K562 (cell line): ENCODE measurements around the gene ABCB4. TPM values are rescaled to one million over a fixed set of nuclear protein-coding genes. Genes with fewer than 3 reads are reported as not detected.

ENCODE experiments used
- ATAC-seq: fragments of 200-7000 bp; cut with Tn5 transposase; 3 replicates; pipeline ENCODE4 v1.9.1; 2020; ENCODE audit warnings: moderate library complexity
- BruUV-seq: library from RNA; stranded (reverse); fragments of 400-500 nt; replicated peaks from 2 replicates; lab custom pipeline; 2021; lab: Mats Ljungman, UMichigan
- CTCF ChIA-PET: fragments of 300-600 bp; formaldehyde crosslinking; extraction: SDS; loops from one replicate; lab custom pipeline; 2021; ENCODE audit warnings: low intra/inter-chr PET ratio; lab: Yijun Ruan, JAX
- POLR2A ChIA-PET: fragments of 300-600, 350-650 bp; sonication (Branson Sonifier 250); formaldehyde crosslinking; extraction: SDS; loops from one replicate; lab custom pipeline; 2021; ENCODE audit warnings: antibody characterized with exemption, inconsistent platforms; lab: Yijun Ruan, JAX
- DNase-seq, 4 experiments: peaks; one replicate each; pipeline versions ENCODE4 v3.0.0 to v3.0.0-alpha.2; 2011 to 2018; ENCODE audit warnings: low spot score in 3 of 4, mixed read lengths in 3 of 4; ENCODE audit errors: extremely low read depth in 1 of 4
- FAIRE-seq: peaks from 2 replicates; lab custom pipeline; 2011; peaks lifted over from hg19 to GRCh38; lab: Jason Lieb, UNC
- H2AFZ ChIP-seq: 2 replicates; pipeline ENCODE4 v1.6.0; 2011; ENCODE audit warnings: low read depth, low read length, control low read depth, inconsistent platforms
- H3K27ac ChIP-seq: fragments of 200-600 bp; 3 replicates; pipeline ENCODE4 v1.8.0; 2011; ENCODE audit warnings: low read depth, mild to moderate bottlenecking, control low read depth, inconsistent platforms, low read length, moderate library complexity, mixed read lengths; ENCODE audit errors: extremely low read depth
- H3K27me3 ChIP-seq, 2 experiments: fragments of 300-600 bp in 1 of 2; 2 replicates in 1 of 2; 3 replicates in 1 of 2; pipeline versions ENCODE4 v1.6.0 to v1.8.0; 2011; ENCODE audit warnings: inconsistent platforms in 2 of 2, low read length in 2 of 2, mild to moderate bottlenecking in 1 of 2, mixed read lengths in 1 of 2, moderate library complexity in 1 of 2; ENCODE audit not compliant: control insufficient read depth in 2 of 2, insufficient read depth in 2 of 2
- H3K36me3 ChIP-seq: fragments of 300-600 bp; 3 replicates; pipeline ENCODE4 v1.8.0; 2011; ENCODE audit warnings: mild to moderate bottlenecking, low read length, inconsistent platforms; ENCODE audit not compliant: control insufficient read depth, insufficient read depth
- H3K4me1 ChIP-seq, 2 experiments: fragments of 200-600 bp in 1 of 2; replicated peaks in 1 of 2; 2 replicates in 1 of 2; 3 replicates in 1 of 2; pipeline versions ENCODE4 v1.5.1 to v1.8.0; 2011; ENCODE audit warnings: inconsistent platforms in 2 of 2, low read length in 2 of 2, mild to moderate bottlenecking in 1 of 2, mixed read lengths in 1 of 2, moderate library complexity in 1 of 2; ENCODE audit not compliant: control insufficient read depth in 2 of 2, insufficient read depth in 2 of 2
- H3K4me2 ChIP-seq: 2 replicates; pipeline ENCODE4 v1.6.1; 2011; ENCODE audit warnings: low read length, control low read depth, inconsistent platforms, mixed read lengths; ENCODE audit not compliant: insufficient read depth
- H3K4me3 ChIP-seq: fragments of 200-600 bp; sonication (generic), shearing (Covaris generic); 2 replicates; pipeline ENCODE4 v1.5.1; 2016; ENCODE audit warnings: control low read depth, inconsistent platforms
- H3K79me2 ChIP-seq: fragments of 200-600 bp; 3 replicates; pipeline ENCODE4 v1.8.0; 2011; ENCODE audit warnings: low read length, inconsistent platforms; ENCODE audit not compliant: control insufficient read depth, insufficient read depth
- H3K9ac ChIP-seq, 2 experiments: 2 replicates each; pipeline versions ENCODE4 v1.6.0 to v1.6.1; 2011; ENCODE audit warnings: low read depth in 2 of 2, low read length in 2 of 2, control low read depth in 1 of 2, inconsistent platforms in 1 of 2, mild to moderate bottlenecking in 1 of 2, mixed read lengths in 1 of 2; ENCODE audit not compliant: insufficient read depth in 1 of 2
- H3K9me1 ChIP-seq: one replicate; pipeline ENCODE4 v1.6.0; 2011; ENCODE audit warnings: inconsistent platforms, mild to moderate bottlenecking, low read length, moderate library complexity; ENCODE audit not compliant: control insufficient read depth, insufficient read depth
- H3K9me3 ChIP-seq: replicated peaks from 2 replicates; pipeline ENCODE4 v1.5.1; 2011; ENCODE audit warnings: low read depth, low read length, inconsistent platforms; ENCODE audit not compliant: control insufficient read depth, insufficient read depth
- H4K20me1 ChIP-seq: replicated peaks from 2 replicates; pipeline ENCODE4 v1.6.1; 2011; ENCODE audit warnings: low read length, inconsistent platforms, mixed read lengths; ENCODE audit not compliant: control insufficient read depth, insufficient read depth
- CTCF ChIP-seq, 3 experiments: IDR thresholded peaks in 2 of 3; conservative IDR thresholded peaks in 1 of 3; 2 replicates each; pipeline ENCODE4 v1.5.1; 2011 to 2012; ENCODE audit warnings: low read length in 3 of 3, mild to moderate bottlenecking in 3 of 3, control low read depth in 2 of 3, improper control_type of control experiment in 1 of 3, inconsistent platforms in 1 of 3, low read depth in 1 of 3, mixed read lengths in 1 of 3, moderate library complexity in 1 of 3; ENCODE audit not compliant: insufficient read depth in 2 of 3
- MYBL2 ChIP-seq, 2 experiments: fragments of 450-650 bp in 1 of 2; sonication (generic) in 1 of 2; formaldehyde crosslinking in 1 of 2; IDR thresholded peaks; 2 replicates each; pipeline versions ENCODE4 v1.6.1 to v1.8.1; 2017 to 2022; ENCODE audit warnings: borderline replicate concordance in 1 of 2, inconsistent platforms in 1 of 2, low read depth in 1 of 2, mild to moderate bottlenecking in 1 of 2, missing genetic modification reagents in 1 of 2, moderate library complexity in 1 of 2
- RAD21 ChIP-seq, 2 experiments: fragments of 250-450 bp in 1 of 2; fragments of 450-650 bp in 1 of 2; sonication (Bioruptor Pico) in 1 of 2; formaldehyde crosslinking in 1 of 2; IDR thresholded peaks in 1 of 2; conservative IDR thresholded peaks in 1 of 2; 2 replicates each; pipeline versions ENCODE4 v1.4.0 to v1.8.0; 2020 to 2022; ENCODE audit warnings: mild to moderate bottlenecking in 2 of 2, moderate library complexity in 1 of 2
- REST ChIP-seq, 2 experiments: fragments of 450-650 bp; formaldehyde crosslinking in 1 of 2; IDR thresholded peaks; 2 replicates each; pipeline versions ENCODE4 v1.4.0 to v1.6.1; 2014 to 2020; ENCODE audit warnings: mild to moderate bottlenecking in 2 of 2, borderline replicate concordance in 1 of 2, low read depth in 1 of 2
- whole genome bisulfite sequencing: fragments of 100-300 bp; shearing (Covaris generic); methylation state at CpG from one replicate; pipeline ENCODE4 v1.1.6; 2016; ENCODE audit warnings: low coverage, mixed read lengths; ENCODE audit not compliant: insufficient coverage; ENCODE audit errors: missing lambda C conversion rate; 5-methylcytosine and 5-hydroxymethylcytosine counted together
- in situ Hi-C: fragments of 300-500 bp; cut with MboI; formaldehyde crosslinking; loops from 4 replicates; pipeline ENCODE4 v1.15.0; 2018; ENCODE audit warnings: inconsistent platforms, mixed read lengths
- intact Hi-C: fragments of 100-400 bp; cut with micrococcal nuclease; formaldehyde crosslinking; loops from 2 replicates; pipeline ENCODE4 v1.14.2; 2022
- polyA plus RNA-seq, 8 experiments: library from polyadenylated mRNA; depleted of rRNA in 4 of 8; stranded (reverse) in 5 of 8; unstranded in 3 of 8; fragments of >200 nt; fragmentation: Nextera tagmentation in 2 of 8; fragmentation: Illumina TruSeq in 1 of 8; extraction: Ambion mirVana in 2 of 8; extraction: Trizol in 1 of 8; gene quantifications; 2 replicates each; pipeline versions ENCODE4 v1.2.1 to v1.2.3, GENCODE V29; 2011 to 2014; ENCODE audit warnings: inconsistent platforms in 1 of 8, missing spikeins in 1 of 8
- total RNA-seq, 7 experiments: library from RNA; depleted of rRNA in 6 of 7; stranded (reverse); fragments of >200 nt in 6 of 7; fragmentation: Illumina TruSeq in 2 of 7; extraction: Trizol in 2 of 7; gene quantifications; 2 replicates each; pipeline versions ENCODE4 v1.2.1 to v1.2.3, GENCODE V29; 2011 to 2021; ENCODE audit warnings: low replicate concordance in 1 of 7

Gene ABCB4
- total and polyA plus RNA-seq, 9 of the 15 experiments (the other 6 are each of a cell fraction or from before 2014, with no cell fraction given): 0.06 to 0.73 (median 0.40) TPM

- Histone ChIP-seq H3K4me2 (no peak overlapping the region), H3K9me3 (no peaks in the 10 kb centered on the region), H3K79me2 (no peaks in the 10 kb centered on the region), H3K4me1 (no peaks in the 10 kb centered on the region), H3K9me1 (no peaks in the 10 kb centered on the region), H3K4me3 (no peak overlapping the region), H3K27me3 (no peaks in the 10 kb centered on the region), H3K9ac (no peak overlapping the region), H3K36me3 (no peaks in the 10 kb centered on the region), H4K20me1 (no peaks in the 10 kb centered on the region), H3K27ac (no peak overlapping the region), H2AFZ (no peak overlapping the region)
- TF ChIP-seq REST (IDR thresholded peaks at IDR 0.05; ENCODE audit: borderline replicate concordance): peak; percentile 50; the same call in 1 of the 2 replicates
- no peak for TF ChIP-seq REST (CRISPR knock-in tag; IDR thresholded peaks at IDR 0.05; ENCODE audit: low read depth)
- peak; percentile 63 to 74 for TF ChIP-seq RAD21 (CRISPR knock-in tag; conservative IDR thresholded peaks at IDR 0.05 in 1 of 2, IDR thresholded peaks at IDR 0.05 in 1 of 2)
- TF ChIP-seq MYBL2 (IDR thresholded peaks at IDR 0.05; ENCODE audit: low read depth): no peak
- no peak for TF ChIP-seq MYBL2 (CRISPR knock-in tag; IDR thresholded peaks at IDR 0.05; ENCODE audit: borderline replicate concordance)
- TF ChIP-seq CTCF (IDR thresholded peaks at IDR 0.05 in 2 of 3, conservative IDR thresholded peaks at IDR 0.05 in 1 of 3; ENCODE audit: insufficient read depth in 2 of 3, low read depth in 1 of 3, low read length in 3 of 3): peak in 2 of 3 experiments; percentile 14 to 60; a peak in 2 of 6 replicates
- WGBS: 4% methylated on average over 3 of the region's 3 CpGs
- BruUV-seq: no TSS peak
- in situ Hi-C loops (no loop called here), intact Hi-C loops (loop anchor here (1.0 to 10.0 kb wide), 4 partner anchors 194 to 661 kb away; no protein-coding TSS in a partner anchor)
- ChIA-PET CTCF (interaction anchor here (0.6 to 1.3 kb wide), 3 partner anchors 194 to 605 kb away, joined by 3 to 4 read pairs (median 3); partner anchors contain the start of gene TMEM243), POLR2A (no interaction called here)
- ATAC-seq: peak; percentile 41; the same call in 1 of the 3 replicates
- peak in 1 of 4 experiments; percentile 16 for DNase-seq
- peak; percentile 81 for FAIRE-seq
Observed at GRCh38 chr7:87506246-87507180, 31.0 kb upstream of the ABCB4 start.
